Ectodermal cell (in vitro differentiated cells): ENCODE data around the gene FBL.
"Not testable (repeated sequence)": the region's sequence is repeated elsewhere in the genome, so short reads cannot be mapped to it uniquely, and the experiment has no call there.

Source experiments
- H3K27ac ChIP-seq: 2 replicates; pipeline ENCODE4 v1.7.0; 2013; ENCODE audit warnings: mild to moderate bottlenecking, low read depth, low read length; ENCODE audit not compliant: insufficient read depth, poor library complexity, severe bottlenecking
- H3K27me3 ChIP-seq: 2 replicates; pipeline ENCODE4 v1.7.0; 2013; ENCODE audit warnings: mild to moderate bottlenecking, low read length; ENCODE audit not compliant: insufficient read depth, control insufficient read depth, poor library complexity, severe bottlenecking
- H3K36me3 ChIP-seq: one replicate; pipeline ENCODE4 v1.7.0; 2013; ENCODE audit warnings: low read length; ENCODE audit not compliant: control insufficient read depth, insufficient read depth
- H3K4me1 ChIP-seq: one replicate; pipeline ENCODE4 v1.7.0; 2013; ENCODE audit warnings: low read length; ENCODE audit not compliant: control insufficient read depth, insufficient read depth
- H3K4me3 ChIP-seq: 2 replicates; pipeline ENCODE4 v1.7.0; 2013; ENCODE audit warnings: low read depth, low read length, control low read depth; ENCODE audit not compliant: insufficient read depth
- H3K9me3 ChIP-seq: 2 replicates; pipeline ENCODE4 v1.7.0; 2013; ENCODE audit warnings: mild to moderate bottlenecking, low read length, moderate library complexity; ENCODE audit not compliant: control insufficient read depth
- WGBS, 2 experiments: methylation state at CpG; one replicate each; pipeline ENCODE4 v1.1.7; 2013; ENCODE audit warnings: missing lambda C conversion rate in 2 of 2; 5-methylcytosine and 5-hydroxymethylcytosine counted together

FBL gene

GRCh38 chr19:39877488-39877887, 31.3 kb upstream of the FBL start:
- H3K27me3 ChIP-seq, H3K27ac ChIP-seq, H3K4me1 ChIP-seq, H3K9me3 ChIP-seq, H3K4me3 ChIP-seq, H3K36me3 ChIP-seq: not testable (repeated sequence)
- WGBS, 2 experiments: 71 to 79% methylated on average over 6 to 8 of the region's 14 CpGs

- WGBS, 2 experiments: 100% methylated on average over 1 of the region's 11 CpGs; no CpG with 5 or more reads in 1 of the 2 experiments
- not testable (repeated sequence) for H3K9me3 ChIP-seq, H3K4me1 ChIP-seq, H3K27me3 ChIP-seq, H3K27ac ChIP-seq, H3K4me3 ChIP-seq, H3K36me3 ChIP-seq
Measured at GRCh38 chr19:39876486-39876885, 30.3 kb upstream of the FBL start.

- H3K4me1 ChIP-seq, H3K4me3 ChIP-seq, H3K9me3 ChIP-seq, H3K27ac ChIP-seq, H3K36me3 ChIP-seq, H3K27me3 ChIP-seq: not testable (repeated sequence)
- 68 to 73% methylated on average over 43 of the region's 43 CpGs for WGBS, 2 experiments
Measured at GRCh38 chr19:39875401-39875864, 29.3 kb upstream of the FBL start.

- Histone ChIP-seq H3K9me3 (no peaks in the 10 kb centered on the region), H3K4me1 (no peaks in the 10 kb centered on the region), H3K27me3 (no peaks in the 10 kb centered on the region), H3K27ac (no peak overlapping the region), H3K4me3 (no peak overlapping the region), H3K36me3 (no peaks in the 10 kb centered on the region)
- 95 to 97% methylated on average over 1 of the region's 1 CpG for WGBS, 2 experiments
Measured at GRCh38 chr19:39874404-39874803, 28.2 kb upstream of the FBL start.

GRCh38 chr19:39873385-39873784, 27.2 kb upstream of the FBL start:
- WGBS, 2 experiments: 93 to 95% methylated on average over 20 of the region's 20 CpGs
- no peak overlapping the region for H3K4me3 ChIP-seq
- H3K9me3 ChIP-seq: no peaks in the 10 kb centered on the region
- H3K36me3 ChIP-seq: no peaks in the 10 kb centered on the region
- H3K27ac ChIP-seq: no peak overlapping the region
- H3K4me1 ChIP-seq: no peaks in the 10 kb centered on the region
- H3K27me3 ChIP-seq: no peaks in the 10 kb centered on the region

- Histone ChIP-seq H3K36me3 (no peaks in the 10 kb centered on the region), H3K9me3 (no peaks in the 10 kb centered on the region), H3K27ac (no peak overlapping the region), H3K4me1 (no peaks in the 10 kb centered on the region), H3K4me3 (no peak overlapping the region), H3K27me3 (no peaks in the 10 kb centered on the region)
- 92 to 93% methylated on average over 47 of the region's 47 CpGs for WGBS, 2 experiments
Measured at GRCh38 chr19:39871886-39872866, 26.0 kb upstream of the FBL start.

- Histone ChIP-seq H3K9me3 (no peaks in the 10 kb centered on the region), H3K27me3 (no peaks in the 10 kb centered on the region), H3K4me3 (no peak overlapping the region), H3K4me1 (no peaks in the 10 kb centered on the region), H3K36me3 (no peaks in the 10 kb centered on the region), H3K27ac (no peak overlapping the region)
- 95 to 96% methylated on average over 5 to 6 of the region's 6 CpGs for WGBS, 2 experiments
Measured at GRCh38 chr19:39871362-39871761, 25.2 kb upstream of the FBL start.

GRCh38 chr19:39870171-39870971, 24.2 kb upstream of the FBL start:
- H3K27me3 ChIP-seq: no peaks in the 10 kb centered on the region
- no peaks in the 10 kb centered on the region for H3K9me3 ChIP-seq
- H3K27ac ChIP-seq: no peak overlapping the region
- H3K36me3 ChIP-seq: no peaks in the 10 kb centered on the region
- no peaks in the 10 kb centered on the region for H3K4me1 ChIP-seq
- WGBS, 2 experiments: 35 to 39% methylated on average over 16 of the region's 16 CpGs
- no peak overlapping the region for H3K4me3 ChIP-seq

GRCh38 chr19:39867952-39868351, 21.8 kb upstream of the FBL start:
- no peaks in the 10 kb centered on the region for H3K36me3 ChIP-seq
- no peaks in the 10 kb centered on the region for H3K27me3 ChIP-seq
- H3K9me3 ChIP-seq: no peaks in the 10 kb centered on the region
- no peak overlapping the region for H3K27ac ChIP-seq
- H3K4me1 ChIP-seq: no peaks in the 10 kb centered on the region
- H3K4me3 ChIP-seq: no peak overlapping the region
- 93 to 96% methylated on average over 6 of the region's 6 CpGs for WGBS, 2 experiments

- no peaks in the 10 kb centered on the region for H3K4me1 ChIP-seq
- no peaks in the 10 kb centered on the region for H3K27me3 ChIP-seq
- no peaks in the 10 kb centered on the region for H3K9me3 ChIP-seq
- 96 to 100% methylated on average over 2 of the region's 2 CpGs for WGBS, 2 experiments
- H3K4me3 ChIP-seq: no peak overlapping the region
- no peaks in the 10 kb centered on the region for H3K36me3 ChIP-seq
- H3K27ac ChIP-seq: no peak overlapping the region
Measured at GRCh38 chr19:39867133-39867532, 21.0 kb upstream of the FBL start.
